SK-N-SH (cell line): ENCODE results near the gene IZUMO1. TPM values are rescaled to one million over a fixed set of nuclear protein-coding genes. Genes with fewer than 3 reads are reported as not detected.

ENCODE experiments used
- CTCF ChIA-PET: fragments of 300-600, 350-600 bp; formaldehyde crosslinking; extraction: SDS; loops from one replicate; lab custom pipeline; 2021; lab: Yijun Ruan, JAX
- POLR2A ChIA-PET: fragments of 350-600 bp; sonication (Branson Sonifier 250); formaldehyde crosslinking; extraction: SDS; loops from one replicate; lab custom pipeline; 2020; ENCODE audit warnings: antibody characterized with exemption, inconsistent platforms; lab: Yijun Ruan, JAX
- DNase-seq: peaks from one replicate; pipeline ENCODE4 v3.0.0; 2012
- H2AFZ ChIP-seq: fragments of 200-600 bp; sonication (generic); 2 replicates; pipeline ENCODE4 v1.8.1; 2016; ENCODE audit warnings: antibody characterized with exemption, mild to moderate bottlenecking, low read depth
- H3F3A ChIP-seq: fragments of 200-600 bp; sonication (generic); replicated peaks from 2 replicates; pipeline ENCODE3; 2016; ENCODE audit warnings: antibody characterized with exemption, mild to moderate bottlenecking; ENCODE audit not compliant: insufficient read depth
- H3K27ac ChIP-seq, 2 experiments: fragments of 200-500 bp in 1 of 2; fragments of 200-600 bp in 1 of 2; sonication (Bioruptor generic) in 1 of 2; sonication (generic), shearing (Covaris generic) in 1 of 2; 2 replicates each; pipeline versions ENCODE4 v1.5.1 to v1.6.1; 2014 to 2016; ENCODE audit warnings: low read depth in 2 of 2, inconsistent platforms in 1 of 2, low read length in 1 of 2, mild to moderate bottlenecking in 1 of 2, mixed read lengths in 1 of 2
- H3K27me3 ChIP-seq: fragments of 200-600 bp; sonication (generic), shearing (Covaris generic); 2 replicates; pipeline ENCODE4 v1.6.1; 2016; ENCODE audit warnings: mixed run types; ENCODE audit not compliant: insufficient read depth
- H3K36me3 ChIP-seq, 2 experiments: fragments of 200-500 bp in 1 of 2; fragments of 200-600 bp in 1 of 2; sonication (Bioruptor generic) in 1 of 2; sonication (generic) in 1 of 2; replicated peaks in 1 of 2; 2 replicates each; pipeline versions ENCODE3 to v1.5.1; 2014 to 2016; ENCODE audit warnings: low read length in 1 of 2, mild to moderate bottlenecking in 1 of 2; ENCODE audit not compliant: insufficient read depth in 2 of 2, control insufficient read depth in 1 of 2
- H3K4me1 ChIP-seq, 2 experiments: fragments of 200-500 bp in 1 of 2; fragments of 200-600 bp in 1 of 2; sonication (Bioruptor generic) in 1 of 2; sonication (generic), shearing (Covaris generic) in 1 of 2; 2 replicates each; pipeline versions ENCODE4 v1.5.1 to v1.6.1; 2014 to 2016; ENCODE audit warnings: low read depth in 1 of 2, low read length in 1 of 2, mixed run types in 1 of 2; ENCODE audit not compliant: insufficient read depth in 2 of 2, control insufficient read depth in 1 of 2
- H3K4me2 ChIP-seq: fragments of 200-600 bp; sonication (generic), shearing (Covaris generic); 2 replicates; pipeline ENCODE4 v1.6.1; 2017; ENCODE audit warnings: mixed run types
- H3K4me3 ChIP-seq, 2 experiments: fragments of 200-500 bp in 1 of 2; fragments of 200-600 bp in 1 of 2; sonication (Bioruptor generic) in 1 of 2; sonication (generic), shearing (Covaris generic) in 1 of 2; 2 replicates each; pipeline versions ENCODE4 v1.5.1 to v1.8.1; 2014 to 2016; ENCODE audit warnings: low read depth in 2 of 2, inconsistent platforms in 1 of 2, low read length in 1 of 2, mild to moderate bottlenecking in 1 of 2, mixed read lengths in 1 of 2, moderate library complexity in 1 of 2
- H3K79me2 ChIP-seq: fragments of 200-600 bp; sonication (generic); 2 replicates; pipeline ENCODE4 v1.8.1; 2017; ENCODE audit warnings: mild to moderate bottlenecking; ENCODE audit not compliant: insufficient read depth
- H3K9ac ChIP-seq: fragments of 200-600 bp; sonication (generic); 2 replicates; pipeline ENCODE4 v1.6.1; 2017; ENCODE audit warnings: mixed run types
- H3K9me2 ChIP-seq: fragments of 200-600 bp; sonication (generic); 2 replicates; pipeline ENCODE4 v1.6.1; 2017; ENCODE audit warnings: mixed run types
- H3K9me3 ChIP-seq: fragments of 200-600 bp; sonication (generic); 2 replicates; pipeline ENCODE4 v1.6.1; 2017; ENCODE audit warnings: mixed run types, mild to moderate bottlenecking, moderate library complexity
- H4K20me1 ChIP-seq: fragments of 200-600 bp; sonication (generic); 2 replicates; pipeline ENCODE4 v1.6.1; 2017; ENCODE audit warnings: mild to moderate bottlenecking, mixed run types; ENCODE audit not compliant: insufficient read depth
- EP300 ChIP-seq, 2 experiments: IDR thresholded peaks; 2 replicates each; pipeline versions ENCODE4 v1.4.0 to v1.6.1; 2012; ENCODE audit warnings: borderline replicate concordance in 1 of 2, low read depth in 1 of 2, low read length in 1 of 2
- EZH2phosphoT487 ChIP-seq: fragments of 200-600 bp; sonication (generic); IDR thresholded peaks from 2 replicates; pipeline ENCODE4 v1.6.1; 2017; ENCODE audit warnings: low read depth, mixed run types, mild to moderate bottlenecking, antibody characterized with exemption, moderate library complexity, borderline replicate concordance
- FOXJ3 ChIP-seq: sonication (generic); formaldehyde crosslinking; IDR thresholded peaks from 2 replicates; pipeline ENCODE4 v1.5.1; 2020; ENCODE audit warnings: mild to moderate bottlenecking, missing genetic modification reagents
- FOXM1 ChIP-seq: IDR thresholded peaks from 2 replicates; pipeline ENCODE4 v1.4.0; 2012; ENCODE audit warnings: low read depth, mild to moderate bottlenecking
- MAX ChIP-seq: IDR thresholded peaks from 2 replicates; pipeline ENCODE4 v1.4.0; 2012; ENCODE audit warnings: low read depth
- MEF2A ChIP-seq: IDR thresholded peaks from 2 replicates; pipeline ENCODE4 v1.4.0; 2012; ENCODE audit warnings: low read depth, borderline replicate concordance
- NRF1 ChIP-seq: IDR thresholded peaks from 2 replicates; pipeline ENCODE4 v1.6.1; 2012; ENCODE audit warnings: low read depth, mild to moderate bottlenecking, low read length
- PBX3 ChIP-seq: IDR thresholded peaks from 2 replicates; pipeline ENCODE4; 2012
- POLR2AphosphoS5 ChIP-seq: IDR thresholded peaks from 2 replicates; pipeline ENCODE4 v1.6.1; 2012; ENCODE audit warnings: low read depth, low read length
- RCOR1 ChIP-seq: fragments of 150-350 bp; IDR thresholded peaks from 2 replicates; pipeline ENCODE4 v1.6.1; 2017; ENCODE audit warnings: antibody characterized with exemption, low read length
- RXRA ChIP-seq: IDR thresholded peaks from 2 replicates; pipeline ENCODE4 v1.4.0; 2012; ENCODE audit warnings: low read depth, mild to moderate bottlenecking, borderline replicate concordance
- SIN3A ChIP-seq: IDR thresholded peaks from 2 replicates; pipeline ENCODE4 v1.6.1; 2012; ENCODE audit warnings: low read depth, mild to moderate bottlenecking, low read length, moderate library complexity, borderline replicate concordance
- SMC3 ChIP-seq: IDR thresholded peaks from 2 replicates; pipeline ENCODE4 v1.6.1; 2012; ENCODE audit warnings: low read depth, low read length, improper control_type of control experiment
- TAF1 ChIP-seq: IDR thresholded peaks from 2 replicates; pipeline ENCODE4 v1.6.1; 2012; ENCODE audit warnings: low read depth, mild to moderate bottlenecking, low read length, moderate library complexity, borderline replicate concordance
- TCF12 ChIP-seq: IDR thresholded peaks from 2 replicates; pipeline ENCODE4 v1.4.0; 2012
- TEAD4 ChIP-seq: IDR thresholded peaks from 2 replicates; pipeline ENCODE4 v1.4.0; 2012; ENCODE audit warnings: mild to moderate bottlenecking, borderline replicate concordance; ENCODE audit not compliant: insufficient read depth
- USF2 ChIP-seq: fragments of 150-350 bp; IDR thresholded peaks from 2 replicates; pipeline ENCODE4 v1.6.1; 2017; ENCODE audit warnings: antibody characterized with exemption, low read length, low read depth, borderline replicate concordance
- WGBS: methylation state at CpG from one replicate; pipeline ENCODE4 v1.1.6; 2017; ENCODE audit warnings: low lambda C conversion rate; 5-methylcytosine and 5-hydroxymethylcytosine counted together
- polyA plus RNA-seq, 3 experiments: library from polyadenylated mRNA; depleted of rRNA; stranded (reverse); fragments of >200 nt; gene quantifications; 2 replicates each; pipeline ENCODE4 v1.2.3, GENCODE V29; 2012
- TF ChIP-seq, protein P1 (sequence below): IDR thresholded peaks from 2 replicates; pipeline ENCODE4 v1.6.1; 2012; ENCODE audit warnings: mild to moderate bottlenecking, low read depth, low read length, moderate library complexity
- TF ChIP-seq, protein P2 (sequence below): IDR thresholded peaks from 2 replicates; pipeline ENCODE4 v1.4.0; 2012; ENCODE audit warnings: low read depth, borderline replicate concordance

The IZUMO1 gene
- polyA plus RNA-seq, 1 of the 3 experiments (the other 2 are of a cell fraction), result 0.03 TPM

DNA sequence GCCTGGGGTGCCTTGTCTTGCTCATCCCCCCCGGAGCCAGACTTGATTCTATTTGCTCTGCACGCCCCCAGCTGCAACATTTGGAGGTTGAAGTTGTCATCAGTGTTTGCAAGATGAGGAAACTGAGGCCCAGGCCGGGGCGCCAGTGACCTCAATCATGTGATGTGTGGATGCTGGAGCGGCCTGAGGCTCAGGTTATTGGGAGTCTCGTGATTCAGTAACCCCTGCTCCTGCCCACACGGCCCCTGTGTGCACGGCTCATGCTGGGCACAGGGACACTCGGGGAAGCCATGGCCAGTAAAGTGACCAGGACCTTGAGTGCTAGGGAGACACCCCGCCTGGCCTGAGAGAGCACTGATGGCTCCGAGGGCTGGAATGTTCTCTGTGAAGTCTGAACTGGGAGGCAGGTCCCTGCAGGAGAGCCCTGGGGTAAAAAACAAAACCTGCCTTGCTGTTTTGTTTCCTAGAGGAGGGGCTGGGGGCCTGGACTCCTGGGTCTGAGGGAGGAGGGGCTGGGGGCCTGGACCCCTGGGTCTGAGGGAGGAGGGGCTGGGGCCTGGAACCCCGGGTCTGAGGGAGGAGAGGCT, 10.5 kb upstream of the IZUMO1 start:
- H3F3A ChIP-seq, result no peaks in the 10 kb centered on the region
- TF ChIP-seq FOXM1, result no peak
- no peak for TF ChIP-seq TCF12
- no peak for TF ChIP-seq MEF2A
- no peak for TF ChIP-seq SMC3
- TF ChIP-seq NRF1, result no peak
- no peak for TF ChIP-seq RXRA
- TF ChIP-seq EZH2phosphoT487, result no peak
- no peak for TF ChIP-seq RCOR1
- no peak for TF ChIP-seq USF2
- TF ChIP-seq EP300 (IDR thresholded peaks at IDR 0.05; ENCODE audit: borderline replicate concordance in 1 of 2, low read depth in 1 of 2, low read length in 1 of 2), result no peak
- TF ChIP-seq PBX3, result no peak
- no peak for TF ChIP-seq MAX
- no peak for TF ChIP-seq FOXJ3
- no peak for TF ChIP-seq TAF1
- TF ChIP-seq SIN3A, result no peak
- TF ChIP-seq, protein P1, sequence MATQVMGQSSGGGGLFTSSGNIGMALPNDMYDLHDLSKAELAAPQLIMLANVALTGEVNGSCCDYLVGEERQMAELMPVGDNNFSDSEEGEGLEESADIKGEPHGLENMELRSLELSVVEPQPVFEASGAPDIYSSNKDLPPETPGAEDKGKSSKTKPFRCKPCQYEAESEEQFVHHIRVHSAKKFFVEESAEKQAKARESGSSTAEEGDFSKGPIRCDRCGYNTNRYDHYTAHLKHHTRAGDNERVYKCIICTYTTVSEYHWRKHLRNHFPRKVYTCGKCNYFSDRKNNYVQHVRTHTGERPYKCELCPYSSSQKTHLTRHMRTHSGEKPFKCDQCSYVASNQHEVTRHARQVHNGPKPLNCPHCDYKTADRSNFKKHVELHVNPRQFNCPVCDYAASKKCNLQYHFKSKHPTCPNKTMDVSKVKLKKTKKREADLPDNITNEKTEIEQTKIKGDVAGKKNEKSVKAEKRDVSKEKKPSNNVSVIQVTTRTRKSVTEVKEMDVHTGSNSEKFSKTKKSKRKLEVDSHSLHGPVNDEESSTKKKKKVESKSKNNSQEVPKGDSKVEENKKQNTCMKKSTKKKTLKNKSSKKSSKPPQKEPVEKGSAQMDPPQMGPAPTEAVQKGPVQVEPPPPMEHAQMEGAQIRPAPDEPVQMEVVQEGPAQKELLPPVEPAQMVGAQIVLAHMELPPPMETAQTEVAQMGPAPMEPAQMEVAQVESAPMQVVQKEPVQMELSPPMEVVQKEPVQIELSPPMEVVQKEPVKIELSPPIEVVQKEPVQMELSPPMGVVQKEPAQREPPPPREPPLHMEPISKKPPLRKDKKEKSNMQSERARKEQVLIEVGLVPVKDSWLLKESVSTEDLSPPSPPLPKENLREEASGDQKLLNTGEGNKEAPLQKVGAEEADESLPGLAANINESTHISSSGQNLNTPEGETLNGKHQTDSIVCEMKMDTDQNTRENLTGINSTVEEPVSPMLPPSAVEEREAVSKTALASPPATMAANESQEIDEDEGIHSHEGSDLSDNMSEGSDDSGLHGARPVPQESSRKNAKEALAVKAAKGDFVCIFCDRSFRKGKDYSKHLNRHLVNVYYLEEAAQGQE, result no peak
- TF ChIP-seq POLR2AphosphoS5, result no peak
- TF ChIP-seq TEAD4, result no peak
- TF ChIP-seq, protein P2, sequence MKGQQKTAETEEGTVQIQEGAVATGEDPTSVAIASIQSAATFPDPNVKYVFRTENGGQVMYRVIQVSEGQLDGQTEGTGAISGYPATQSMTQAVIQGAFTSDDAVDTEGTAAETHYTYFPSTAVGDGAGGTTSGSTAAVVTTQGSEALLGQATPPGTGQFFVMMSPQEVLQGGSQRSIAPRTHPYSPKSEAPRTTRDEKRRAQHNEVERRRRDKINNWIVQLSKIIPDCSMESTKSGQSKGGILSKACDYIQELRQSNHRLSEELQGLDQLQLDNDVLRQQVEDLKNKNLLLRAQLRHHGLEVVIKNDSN, result no peak
- TF ChIP-seq, all 33 proteins: peak for 0
- no peaks in the 10 kb centered on the region for H3K9me2 ChIP-seq
- POLR2A ChIA-PET, result no interaction called here
- H3K4me3 ChIP-seq, result no peak overlapping the region
- no peak for DNase-seq
- peaks cover 6% of the 10 kb centered on the region; the same call in 1 of the 2 replicates for H3K27me3 ChIP-seq
- H3K79me2 ChIP-seq, result no peaks in the 10 kb centered on the region
- no peak overlapping the region for H3K27ac ChIP-seq
- WGBS, result 49% methylated on average over 6 of the region's 12 CpGs
- H3K4me2 ChIP-seq, result no peak overlapping the region
- H4K20me1 ChIP-seq, result no peaks in the 10 kb centered on the region
- no peaks in the 10 kb centered on the region for H3K36me3 ChIP-seq
- H3K9me3 ChIP-seq, result no peaks in the 10 kb centered on the region
- peaks cover 0 to 6% of the 10 kb centered on the region in 2 experiments; a peak in 1 of 4 replicates for H3K4me1 ChIP-seq
- no peak overlapping the region for H3K9ac ChIP-seq
- H2AFZ ChIP-seq, result no peak overlapping the region
- CTCF ChIA-PET, result no interaction called here
